ENCODE data around the gene MSI2.

MSI2 gene

GRCh38 chr17:57375040-57375769, 118.9 kb downstream of the MSI2 start:
- no peak for DNase-seq

GRCh38 chr17:57375770-57376225, 119.5 kb downstream of the MSI2 start:
- DNase-seq, result no peak

- no peak for DNase-seq
These were observed 120.8 kb downstream of the MSI2 start for GRCh38 chr17:57377094-57377493.

- no peak for DNase-seq
These were observed 123.0 kb downstream of the MSI2 start for GRCh38 chr17:57379237-57379894.

- DNase-seq, result no peak
These were observed 123.6 kb downstream of the MSI2 start for GRCh38 chr17:57379895-57380434.

- DNase-seq, result no peak
These were observed 125.2 kb downstream of the MSI2 start for GRCh38 chr17:57381498-57381897.

- no peak for DNase-seq
These were observed 127.9 kb downstream of the MSI2 start for GRCh38 chr17:57384219-57384618.

- DNase-seq, result no peak
These were observed 129.7 kb downstream of the MSI2 start for GRCh38 chr17:57385975-57386374.

- DNase-seq, result no peak
These were observed 131.3 kb downstream of the MSI2 start for GRCh38 chr17:57387575-57387974.

GRCh38 chr17:57388131-57388725, 131.9 kb downstream of the MSI2 start:
- DNase-seq, result no peak

GRCh38 chr17:57389473-57389872, 133.2 kb downstream of the MSI2 start:
- no peak for DNase-seq

- no peak for DNase-seq
These were observed 134.9 kb downstream of the MSI2 start for GRCh38 chr17:57391076-57391825.

- DNase-seq, result no peak
These were observed 135.6 kb downstream of the MSI2 start for GRCh38 chr17:57391857-57392471.

- DNase-seq, result no peak
These were observed 137.0 kb downstream of the MSI2 start for GRCh38 chr17:57393368-57393767.

- no peak for DNase-seq
These were observed 138.1 kb downstream of the MSI2 start for GRCh38 chr17:57394375-57394774.

- DNase-seq, result no peak
These were observed 139.5 kb downstream of the MSI2 start for GRCh38 chr17:57395721-57396321.

GRCh38 chr17:57396511-57396921, 140.2 kb downstream of the MSI2 start:
- DNase-seq, result no peak

GRCh38 chr17:57397402-57397801, 141.1 kb downstream of the MSI2 start:
- no peak for DNase-seq

GRCh38 chr17:57399690-57400089, 143.4 kb downstream of the MSI2 start:
- DNase-seq, result no peak

- DNase-seq, result no peak
These were observed 144.3 kb downstream of the MSI2 start for GRCh38 chr17:57400648-57401047.

- no peak for DNase-seq
These were observed 145.5 kb downstream of the MSI2 start for GRCh38 chr17:57401556-57402488.

All from NCI-H1436 (cell line).